Tibial artery (tissue), 4 donors: Measurements from ENCODE around the gene GPHA2.

Source experiments
- DNase-seq, 2 donors: peaks; one replicate each; pipeline ENCODE4 v3.0.0-alpha.2; 2019
- H3K27ac ChIP-seq, 2 donors: fragments of 200-600 bp; sonication (generic) in 1 of 2; 1 replicate in 1 of 2; 2 replicates in 1 of 2; pipeline ENCODE4 v1.5.1; 2018 to 2019; ENCODE audit warnings: mild to moderate bottlenecking in 1 of 2
- H3K27me3 ChIP-seq, 2 donors: fragments of 200-600 bp; sonication (generic) in 1 of 2; one replicate each; pipeline versions ENCODE4 v1.5.1 to v1.6.0; 2016 to 2019
- H3K36me3 ChIP-seq, 3 donors: fragments of 200-600 bp; sonication (generic) in 2 of 3; one replicate each; pipeline ENCODE4 v1.5.1; 2016 to 2019; ENCODE audit warnings: mild to moderate bottlenecking in 2 of 3
- H3K4me1 ChIP-seq, 4 donors: fragments of 200-600 bp; sonication (generic) in 2 of 4; 1 replicate in 3 of 4; 2 replicates in 1 of 4; pipeline ENCODE4 v1.5.1; 2016 to 2019
- H3K4me3 ChIP-seq, 2 donors: fragments of 200-600 bp; sonication (generic) in 1 of 2; 1 replicate in 1 of 2; 2 replicates in 1 of 2; pipeline ENCODE4 v1.5.1; 2018 to 2019; ENCODE audit warnings: mild to moderate bottlenecking in 2 of 2
- H3K9me3 ChIP-seq, 3 donors: fragments of 200-600 bp; sonication (generic) in 1 of 3; one replicate each; pipeline ENCODE4 v1.5.1; 2016 to 2019
- intact Hi-C: fragments of 100-400 bp; cut with DNase I; formaldehyde crosslinking; loops from one replicate; pipeline ENCODE4 v1.15.0; 2023; ENCODE audit warnings: low total_unique reads
- TF ChIP-seq, protein P1 (sequence below), 2 experiments: fragments of 200-600 bp in 1 of 2; fragments of 450-650 bp in 1 of 2; IDR thresholded peaks; one replicate each; pipeline ENCODE4 v1.5.1; 2017 to 2019; ENCODE audit warnings: antibody characterized with exemption in 2 of 2, mild to moderate bottlenecking in 1 of 2, moderate library complexity in 1 of 2

Gene GPHA2

GRCh38 chr11:64892838-64893193 lies 42.9 kb downstream of the GPHA2 start:
- no peaks in the 10 kb centered on the region for H3K27me3 ChIP-seq
- peaks cover 0 to 34% (median 28%) of the 10 kb centered on the region in 3 donors for H3K36me3 ChIP-seq
- no peak for DNase-seq
- peaks cover 0 to 8% (median 4%) of the 10 kb centered on the region in 4 donors for H3K4me1 ChIP-seq
- H3K4me3 ChIP-seq, result no peak overlapping the region
- H3K27ac ChIP-seq, result no peak overlapping the region
- no peaks in the 10 kb centered on the region for H3K9me3 ChIP-seq
- TF ChIP-seq, protein P1, sequence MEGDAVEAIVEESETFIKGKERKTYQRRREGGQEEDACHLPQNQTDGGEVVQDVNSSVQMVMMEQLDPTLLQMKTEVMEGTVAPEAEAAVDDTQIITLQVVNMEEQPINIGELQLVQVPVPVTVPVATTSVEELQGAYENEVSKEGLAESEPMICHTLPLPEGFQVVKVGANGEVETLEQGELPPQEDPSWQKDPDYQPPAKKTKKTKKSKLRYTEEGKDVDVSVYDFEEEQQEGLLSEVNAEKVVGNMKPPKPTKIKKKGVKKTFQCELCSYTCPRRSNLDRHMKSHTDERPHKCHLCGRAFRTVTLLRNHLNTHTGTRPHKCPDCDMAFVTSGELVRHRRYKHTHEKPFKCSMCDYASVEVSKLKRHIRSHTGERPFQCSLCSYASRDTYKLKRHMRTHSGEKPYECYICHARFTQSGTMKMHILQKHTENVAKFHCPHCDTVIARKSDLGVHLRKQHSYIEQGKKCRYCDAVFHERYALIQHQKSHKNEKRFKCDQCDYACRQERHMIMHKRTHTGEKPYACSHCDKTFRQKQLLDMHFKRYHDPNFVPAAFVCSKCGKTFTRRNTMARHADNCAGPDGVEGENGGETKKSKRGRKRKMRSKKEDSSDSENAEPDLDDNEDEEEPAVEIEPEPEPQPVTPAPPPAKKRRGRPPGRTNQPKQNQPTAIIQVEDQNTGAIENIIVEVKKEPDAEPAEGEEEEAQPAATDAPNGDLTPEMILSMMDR (IDR thresholded peaks at IDR 0.05), result no peak
- intact Hi-C loops, result loop anchor here (5.0 kb wide), 1 partner anchor 106 kb away; no protein-coding TSS in a partner anchor

DNA sequence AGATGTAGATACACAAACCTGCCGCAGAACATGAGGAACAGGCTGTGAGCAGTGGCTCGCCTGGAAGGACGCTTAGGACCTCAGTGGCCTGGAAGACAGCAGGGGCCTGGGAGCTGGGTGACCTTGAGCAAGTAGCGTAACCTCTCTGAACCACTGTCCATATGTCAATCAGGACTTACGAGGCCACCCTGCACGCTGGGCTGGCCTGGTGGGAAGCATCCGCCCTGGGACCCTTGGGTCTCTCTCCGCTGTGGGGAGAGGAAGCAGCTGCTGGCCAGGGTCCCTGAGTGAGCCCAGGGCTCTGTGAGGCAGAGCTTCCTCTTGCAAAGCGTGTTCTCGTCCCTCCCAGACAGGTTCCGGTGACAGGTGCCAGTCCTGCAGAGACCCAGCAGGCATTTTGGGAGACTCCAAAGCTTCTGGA lies 43.3 kb downstream of the GPHA2 start:
- no peak for DNase-seq
- intact Hi-C loops, result loop anchor here (5.0 kb wide), 1 partner anchor 105 kb away; no protein-coding TSS in a partner anchor
- TF ChIP-seq, protein P1 (IDR thresholded peaks at IDR 0.05), result no peak
- Histone ChIP-seq H3K9me3 (no peaks in the 10 kb centered on the region), H3K36me3 (peaks cover 0 to 30% (median 24%) of the 10 kb centered on the region in 3 donors), H3K27me3 (no peaks in the 10 kb centered on the region), H3K27ac (no peak overlapping the region), H3K4me1 (peaks cover 0 to 12% (median 8%) of the 10 kb centered on the region in 4 donors), H3K4me3 (no peak overlapping the region)

- peaks cover 0 to 17% (median 8%) of the 10 kb centered on the region in 4 donors for H3K4me1 ChIP-seq
- H3K27me3 ChIP-seq, result no peaks in the 10 kb centered on the region
- DNase-seq, result no peak
- intact Hi-C loops, result loop anchor here (5.0 kb wide), 1 partner anchor 105 kb away; no protein-coding TSS in a partner anchor
- peaks cover 0 to 25% (median 18%) of the 10 kb centered on the region in 3 donors for H3K36me3 ChIP-seq
- no peak overlapping the region for H3K27ac ChIP-seq
- TF ChIP-seq, protein P1 (IDR thresholded peaks at IDR 0.05), result no peak
- H3K4me3 ChIP-seq, result no peak overlapping the region
- no peaks in the 10 kb centered on the region for H3K9me3 ChIP-seq
These were observed 43.8 kb downstream of the GPHA2 start for GRCh38 chr11:64891880-64892279.

GRCh38 chr11:64891215-64891848 lies 44.4 kb downstream of the GPHA2 start:
- no peak overlapping the region for H3K27ac ChIP-seq
- H3K4me1 ChIP-seq, result peaks cover 0 to 18% (median 8%) of the 10 kb centered on the region in 4 donors
- no peak for DNase-seq
- intact Hi-C loops, result loop anchor here (5.0 kb wide), 1 partner anchor 104 kb away; no protein-coding TSS in a partner anchor
- H3K36me3 ChIP-seq, result peaks cover 0 to 19% (median 13%) of the 10 kb centered on the region in 3 donors
- TF ChIP-seq, protein P1 (IDR thresholded peaks at IDR 0.05), result no peak
- H3K4me3 ChIP-seq, result no peak overlapping the region
- H3K9me3 ChIP-seq, result no peaks in the 10 kb centered on the region
- no peaks in the 10 kb centered on the region for H3K27me3 ChIP-seq

- TF ChIP-seq, protein P1 (IDR thresholded peaks at IDR 0.05), result no peak
- Histone ChIP-seq H3K27ac (no peak overlapping the region), H3K36me3 (peaks cover 0 to 11% (median 10%) of the 10 kb centered on the region in 3 donors), H3K27me3 (no peaks in the 10 kb centered on the region), H3K4me3 (no peak overlapping the region), H3K9me3 (no peaks in the 10 kb centered on the region), H3K4me1 (peaks cover 0 to 18% (median 8%) of the 10 kb centered on the region in 4 donors)
- intact Hi-C loops, result loop anchor here (5.0 kb wide), 1 partner anchor 103 kb away; no protein-coding TSS in a partner anchor
- DNase-seq, result no peak
These were observed 45.2 kb downstream of the GPHA2 start for GRCh38 chr11:64890522-64890939.
